Lower lobe of right lung (tissue), 2 donors: ENCODE results near the gene METTL2A. TPM values are rescaled to one million over a fixed set of nuclear protein-coding genes. Genes with fewer than 3 reads are reported as not detected.
"Not testable (repeated sequence)": the region's sequence is repeated elsewhere in the genome, so short reads cannot be mapped to it uniquely, and the experiment has no call there.

ENCODE experiments used
- ATAC-seq, 2 donors: fragments of 200-7000 bp; cut with Tn5 transposase; one replicate each; pipeline ENCODE4 v1.9.1; 2020 to 2022; ENCODE audit warnings: mild to moderate bottlenecking in 2 of 2, moderate library complexity in 2 of 2
- DNase-seq: peaks from one replicate; pipeline ENCODE4 v3.0.0-alpha.2; 2020
- H3K27ac ChIP-seq: fragments of 200-600 bp; one replicate; pipeline ENCODE4 v1.8.0; 2022
- H3K27me3 ChIP-seq: fragments of 200-600 bp; one replicate; pipeline ENCODE4 v1.8.0; 2022; ENCODE audit warnings: low read depth
- H3K36me3 ChIP-seq: fragments of 200-600 bp; one replicate; pipeline ENCODE4 v1.8.0; 2022; ENCODE audit warnings: mild to moderate bottlenecking
- H3K4me1 ChIP-seq: fragments of 200-600 bp; one replicate; pipeline ENCODE4 v1.8.0; 2022
- H3K4me3 ChIP-seq: fragments of 200-600 bp; one replicate; pipeline ENCODE4 v1.8.0; 2022; ENCODE audit warnings: mild to moderate bottlenecking
- H3K9me3 ChIP-seq: fragments of 200-600 bp; one replicate; pipeline ENCODE4 v1.8.0; 2022
- intact Hi-C: fragments of 100-400 bp; cut with DNase I; formaldehyde crosslinking; loops from one replicate; pipeline ENCODE4 v1.11.0; 2022
- total RNA-seq: library from RNA; stranded (reverse); fragmentation: NEBNext Ultra II Directional; extraction: Animal tissue kit (Norgen Biotek cat#: 25700); gene quantifications from one replicate; pipeline ENCODE4 v1.2.1, GENCODE V29; 2021
- TF ChIP-seq, protein P1 (sequence below): fragments of 200-600 bp; IDR thresholded peaks from one replicate; pipeline ENCODE4 v1.8.0; 2022; ENCODE audit warnings: antibody characterized with exemption, mild to moderate bottlenecking
- donor health status: DM: no; HTN: yes; CAD: no; lungs with severe emphysema.

METTL2A gene
- total RNA-seq, 1 donor from 2014 or later: 17.9 TPM

DNA sequence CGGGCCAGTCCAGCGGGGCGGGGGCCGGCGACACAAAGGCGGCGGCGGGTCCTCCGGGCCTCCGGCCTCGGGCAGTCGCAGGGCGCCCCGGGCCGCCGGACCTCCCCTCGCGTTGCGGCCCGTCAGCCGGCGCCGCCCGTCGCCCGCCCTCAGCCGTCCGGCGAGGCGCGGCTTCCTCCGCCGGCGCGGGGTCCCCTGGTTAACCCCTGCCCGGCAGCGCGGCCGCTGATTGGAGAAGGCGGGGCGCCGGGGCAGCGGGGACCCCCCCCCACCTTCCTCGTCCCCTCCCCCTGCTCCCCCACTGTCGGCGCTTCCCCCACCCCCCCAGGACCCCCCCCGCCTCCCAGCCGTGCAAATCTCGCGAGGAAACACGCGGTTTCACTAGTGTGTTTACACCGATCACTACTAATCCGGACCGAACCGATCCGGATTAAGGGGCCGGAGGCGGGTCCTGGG, 54.8 kb downstream of the METTL2A start, which contains the start of gene TLK2:
TSS of gene TLK2 (plus strand) at position 402 of the 456 bp plus-strand sequence. CDS start 2,301 bp downstream, outside the sequence.
- intact Hi-C loops: no loop called here
- Histone ChIP-seq H3K27ac (peak within 1 kb of the TSS; percentile 86), H3K4me1 (peaks cover 34% of the 10 kb centered on the region), H3K27me3 (no peaks in the 10 kb centered on the region), H3K4me3 (peak within 1 kb of the TSS; percentile 65), H3K9me3 (no peaks in the 10 kb centered on the region), H3K36me3 (peaks cover 21% of the 10 kb centered on the region)
- peak; percentile 85 for DNase-seq
- TF ChIP-seq, protein P1, sequence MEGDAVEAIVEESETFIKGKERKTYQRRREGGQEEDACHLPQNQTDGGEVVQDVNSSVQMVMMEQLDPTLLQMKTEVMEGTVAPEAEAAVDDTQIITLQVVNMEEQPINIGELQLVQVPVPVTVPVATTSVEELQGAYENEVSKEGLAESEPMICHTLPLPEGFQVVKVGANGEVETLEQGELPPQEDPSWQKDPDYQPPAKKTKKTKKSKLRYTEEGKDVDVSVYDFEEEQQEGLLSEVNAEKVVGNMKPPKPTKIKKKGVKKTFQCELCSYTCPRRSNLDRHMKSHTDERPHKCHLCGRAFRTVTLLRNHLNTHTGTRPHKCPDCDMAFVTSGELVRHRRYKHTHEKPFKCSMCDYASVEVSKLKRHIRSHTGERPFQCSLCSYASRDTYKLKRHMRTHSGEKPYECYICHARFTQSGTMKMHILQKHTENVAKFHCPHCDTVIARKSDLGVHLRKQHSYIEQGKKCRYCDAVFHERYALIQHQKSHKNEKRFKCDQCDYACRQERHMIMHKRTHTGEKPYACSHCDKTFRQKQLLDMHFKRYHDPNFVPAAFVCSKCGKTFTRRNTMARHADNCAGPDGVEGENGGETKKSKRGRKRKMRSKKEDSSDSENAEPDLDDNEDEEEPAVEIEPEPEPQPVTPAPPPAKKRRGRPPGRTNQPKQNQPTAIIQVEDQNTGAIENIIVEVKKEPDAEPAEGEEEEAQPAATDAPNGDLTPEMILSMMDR: no peak
- ATAC-seq: peak; percentile 87 to 91

DNA sequence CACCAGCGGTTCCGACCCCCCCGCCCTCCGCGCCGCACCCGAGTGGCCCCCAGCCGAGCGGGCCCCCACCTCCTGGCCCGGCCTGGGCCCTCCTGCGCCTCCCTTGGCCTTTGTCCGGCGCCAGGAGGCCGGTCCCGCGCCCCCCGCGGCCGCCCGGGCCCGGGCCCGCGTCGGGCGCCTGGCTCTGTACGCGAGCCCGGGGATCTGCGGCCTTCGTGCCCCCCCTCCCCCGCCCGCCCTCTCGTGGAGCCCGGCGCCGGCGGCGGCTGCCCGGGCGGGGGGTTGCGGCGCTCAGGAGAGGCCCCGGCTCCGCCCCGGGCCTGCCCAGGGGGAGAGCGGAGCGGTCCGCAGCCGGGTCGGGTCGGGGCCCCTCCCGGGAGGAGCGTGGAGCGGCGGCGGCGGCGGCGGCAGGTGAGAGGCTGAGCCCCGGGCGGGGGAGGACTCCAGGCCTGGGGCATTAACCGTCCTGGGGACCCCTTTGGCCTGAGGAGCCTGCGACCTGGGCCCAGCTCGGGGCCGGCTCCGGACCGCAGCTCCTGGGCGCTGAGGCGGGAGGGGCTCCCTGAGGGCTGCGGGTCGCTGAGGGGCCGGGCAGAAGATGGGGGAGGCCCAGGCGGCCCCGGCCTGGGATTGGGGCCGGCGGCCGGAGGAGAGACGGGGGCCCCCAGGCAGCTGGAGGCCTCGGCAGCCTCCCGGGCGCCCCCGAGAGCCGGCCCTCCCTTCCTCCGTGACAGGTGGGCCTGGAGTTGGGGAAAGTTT, 55.4 kb downstream of the METTL2A start:
- intact Hi-C loops: not testable (repeated sequence)
- peak; percentile 53 for DNase-seq

DNA sequence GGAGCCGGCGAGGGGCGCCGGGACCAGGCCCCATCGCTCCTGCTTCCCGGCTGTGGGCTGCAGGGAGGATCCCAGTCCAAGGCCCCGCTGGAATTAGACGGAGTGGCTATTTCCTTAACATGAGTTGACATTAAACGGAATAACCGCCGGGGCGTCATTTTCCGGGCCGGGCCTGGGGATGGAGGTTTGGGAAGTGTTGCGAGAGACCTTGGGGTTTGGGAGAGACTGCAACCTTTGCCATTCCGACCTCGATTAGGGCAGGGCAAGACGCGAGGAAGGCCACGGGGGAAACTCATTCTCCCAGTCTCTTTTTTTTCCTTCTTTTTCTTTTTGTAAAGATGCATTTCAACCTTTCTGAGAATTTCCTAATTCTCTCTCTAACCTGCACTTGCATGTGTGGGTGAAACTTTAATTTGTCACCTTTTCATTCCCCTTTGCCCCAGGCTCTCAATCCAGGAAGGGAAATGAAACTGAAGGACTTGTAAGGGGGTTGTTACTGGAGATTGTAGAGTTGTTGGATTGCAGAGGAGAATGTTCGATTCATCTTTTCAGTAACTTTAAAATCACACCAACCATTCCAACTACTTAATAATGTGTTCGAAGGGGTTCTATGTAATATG, 56.1 kb downstream of the METTL2A start:
- Histone ChIP-seq H3K4me1 (peaks cover 46% of the 10 kb centered on the region), H3K4me3 (peak overlapping the region; percentile 65), H3K27ac (peak overlapping the region; percentile 86), H3K36me3 (peaks cover 27% of the 10 kb centered on the region)
- intact Hi-C loops, H3K9me3 ChIP-seq, H3K27me3 ChIP-seq: not testable (repeated sequence)
- DNase-seq (peak; percentile 50), ATAC-seq (peak in 1 of 2 donors; percentile 29)

More for the DNA sequence above, 55.4 kb downstream of the METTL2A start:
- Histone ChIP-seq H3K36me3 (peaks cover 27% of the 10 kb centered on the region), H3K4me1 (peaks cover 39% of the 10 kb centered on the region), H3K4me3 (peak overlapping the region; percentile 65), H3K27ac (peak overlapping the region; percentile 86)
- peak; percentile 61 to 72 for ATAC-seq
- H3K27me3 ChIP-seq, H3K9me3 ChIP-seq: not testable (repeated sequence)

DNA sequence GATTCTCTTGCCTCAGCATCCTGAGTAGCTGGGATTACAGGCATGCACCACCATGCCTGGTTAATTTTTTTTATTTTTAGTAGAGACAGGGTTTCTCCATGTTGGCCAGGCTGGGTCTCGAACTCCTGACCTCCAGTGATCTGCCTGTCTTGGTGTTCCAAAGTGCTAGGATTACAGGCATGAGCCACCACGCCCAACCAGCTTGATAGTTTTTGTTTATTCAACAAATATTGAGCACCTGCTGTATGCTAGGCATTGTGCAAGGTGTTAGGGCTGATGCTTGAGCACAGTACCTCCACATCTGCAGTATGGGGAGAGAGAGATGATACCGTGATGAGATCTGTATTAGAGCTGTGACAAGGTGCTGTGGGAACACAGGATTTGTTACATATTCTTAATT, 58.9 kb downstream of the METTL2A start:
- intact Hi-C loops, H3K27me3 ChIP-seq, H3K9me3 ChIP-seq, H3K27ac ChIP-seq, ATAC-seq, H3K4me3 ChIP-seq, DNase-seq: not testable (repeated sequence)
- H3K4me1 ChIP-seq: peaks cover 48% of the 10 kb centered on the region
- H3K36me3 ChIP-seq: peaks cover 32% of the 10 kb centered on the region

DNA sequence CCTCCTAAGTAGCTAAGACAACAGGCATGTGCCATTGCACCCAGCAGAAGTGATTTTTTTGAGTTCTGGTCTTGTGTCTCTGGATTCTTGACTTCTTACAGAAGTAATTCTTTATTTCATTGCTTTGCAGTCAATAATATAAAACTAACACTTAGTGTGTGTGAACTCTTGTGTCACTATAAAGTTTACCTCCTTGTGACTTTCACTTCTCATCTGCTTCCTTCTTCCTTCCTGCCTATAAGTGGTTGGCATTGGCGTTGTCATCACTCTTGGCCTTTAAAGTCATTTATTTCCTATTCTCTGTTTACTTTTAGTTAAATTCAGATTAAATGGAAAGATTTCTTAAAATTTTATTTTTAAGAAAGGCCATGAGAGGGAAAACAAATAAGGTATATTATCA, 67.3 kb downstream of the METTL2A start:
- H3K27me3 ChIP-seq, H3K27ac ChIP-seq, intact Hi-C loops, H3K9me3 ChIP-seq, H3K4me1 ChIP-seq, DNase-seq, H3K36me3 ChIP-seq, ATAC-seq, H3K4me3 ChIP-seq: not testable (repeated sequence)

DNA sequence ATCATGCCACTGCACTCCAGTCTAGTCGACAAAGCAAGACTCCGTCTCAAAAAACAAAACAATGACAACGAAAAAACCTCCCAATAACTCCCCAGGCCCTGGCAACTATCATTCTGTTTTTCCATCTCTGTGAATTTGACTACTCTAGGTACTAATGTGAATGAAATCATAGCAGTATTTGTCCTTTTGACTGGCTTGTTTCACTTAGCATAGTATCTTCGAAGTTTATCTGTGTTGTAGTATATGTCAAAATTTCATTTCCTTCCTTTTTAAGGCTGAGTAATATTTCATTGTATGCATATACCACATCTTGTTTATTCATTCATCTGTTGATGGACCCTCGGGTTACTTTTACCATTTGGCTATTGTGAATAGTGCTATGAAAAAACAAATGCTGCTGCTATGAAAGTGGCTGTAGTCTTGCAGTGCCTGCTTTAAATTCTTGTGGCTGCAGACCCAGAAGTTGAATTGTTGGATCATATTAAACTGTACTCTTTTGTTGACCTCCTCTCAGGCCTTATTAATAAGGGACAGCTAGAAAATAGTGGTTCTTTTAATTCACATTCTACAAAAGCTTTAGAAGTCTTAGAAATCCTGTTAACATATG, 69.5 kb downstream of the METTL2A start:
- H3K27ac ChIP-seq, intact Hi-C loops, ATAC-seq: not testable (repeated sequence)

DNA sequence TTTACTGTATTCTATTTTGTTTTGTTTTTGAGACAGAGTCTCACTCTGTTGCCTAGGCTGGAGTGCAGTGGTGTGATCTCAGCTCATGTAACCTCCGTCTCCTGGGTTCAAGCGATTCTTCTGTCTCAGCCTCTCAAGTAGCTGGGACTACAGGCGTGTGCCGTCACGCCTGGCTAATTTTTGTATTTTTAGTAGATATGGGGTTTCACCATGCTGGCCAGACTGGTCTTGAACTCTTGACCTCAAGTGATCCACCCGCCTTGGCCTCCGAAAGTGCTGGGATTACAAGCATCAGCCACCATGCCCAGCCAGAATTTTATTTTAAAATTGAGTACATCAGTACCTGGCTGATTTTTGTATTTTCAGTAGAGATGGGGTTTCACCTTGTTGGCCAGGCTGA, 70.4 kb downstream of the METTL2A start:
- H3K36me3 ChIP-seq, H3K9me3 ChIP-seq, H3K27ac ChIP-seq, intact Hi-C loops, DNase-seq, H3K4me1 ChIP-seq, H3K4me3 ChIP-seq, H3K27me3 ChIP-seq, ATAC-seq: not testable (repeated sequence)

More for the DNA sequence above, 69.5 kb downstream of the METTL2A start:
- H3K4me1 ChIP-seq, H3K9me3 ChIP-seq, H3K36me3 ChIP-seq, DNase-seq, H3K4me3 ChIP-seq, H3K27me3 ChIP-seq: not testable (repeated sequence)

DNA sequence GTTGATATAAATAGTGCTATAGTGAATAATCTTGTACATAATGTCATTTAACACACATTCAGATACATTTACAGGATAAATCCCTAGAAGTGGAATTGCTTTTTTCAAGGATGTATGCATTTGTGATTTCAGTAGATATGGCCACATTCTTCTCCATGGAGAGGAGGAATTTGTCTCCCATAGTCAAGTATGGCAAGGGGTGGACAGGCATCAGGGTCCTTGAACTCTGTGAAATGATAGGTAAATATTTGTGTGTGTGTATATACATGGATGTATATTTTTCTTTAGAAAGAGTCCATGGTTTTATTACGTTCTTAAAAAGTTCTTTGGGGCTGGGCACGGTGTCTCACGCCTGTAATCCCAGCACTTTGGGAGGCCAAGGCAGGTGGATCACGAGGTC, 72.6 kb downstream of the METTL2A start:
- H3K9me3 ChIP-seq, ATAC-seq, H3K36me3 ChIP-seq, intact Hi-C loops, DNase-seq, H3K27ac ChIP-seq, H3K4me1 ChIP-seq, H3K27me3 ChIP-seq, H3K4me3 ChIP-seq: not testable (repeated sequence)

DNA sequence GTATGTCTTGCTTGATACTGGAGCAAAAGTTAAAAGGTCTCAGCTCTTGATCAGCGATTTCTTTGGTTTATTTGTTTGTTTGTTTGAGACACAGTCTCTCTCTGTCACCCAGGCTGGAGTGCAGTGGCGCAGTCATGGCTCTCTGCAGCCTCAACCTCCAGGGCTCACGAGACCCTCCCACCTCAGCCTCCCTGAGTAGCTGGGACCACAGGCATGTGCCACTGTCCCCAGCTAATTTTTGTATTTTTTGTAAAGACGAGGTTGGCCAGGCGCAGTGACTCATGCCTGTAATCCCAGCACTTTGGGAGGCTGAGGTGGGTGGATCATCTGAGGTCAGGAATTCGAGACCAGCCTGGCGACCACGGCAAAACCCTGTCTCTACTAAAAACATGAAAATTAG, 75.1 kb downstream of the METTL2A start:
- H3K27ac ChIP-seq, H3K36me3 ChIP-seq, ATAC-seq, H3K4me3 ChIP-seq, intact Hi-C loops, DNase-seq, H3K9me3 ChIP-seq, H3K4me1 ChIP-seq, H3K27me3 ChIP-seq: not testable (repeated sequence)

Other genes with a start within 250 kb of the METTL2A start
- gene EFCAB3, start 43.3 kb upstream of the METTL2A start, total RNA-seq: not detected
- 41.5 TPM for gene TLK2, start 54.9 kb downstream of the METTL2A start, total RNA-seq
- gene MRC2, start 203.8 kb downstream of the METTL2A start, total RNA-seq: 91.2 TPM